SU-DHL-6 (cell line): ENCODE results near the gene WWC1.

Experiments
- H2AFZ ChIP-seq: fragments of 200-600 bp; sonication (generic); 2 replicates; pipeline ENCODE4 v1.6.1; 2014; ENCODE audit warnings: low read depth, mild to moderate bottlenecking, moderate library complexity, mixed read lengths, antibody characterized with exemption, low read length; ENCODE audit not compliant: severe bottlenecking
- H3F3A ChIP-seq: fragments of 200-600 bp; shearing (Covaris generic); 2 replicates; pipeline ENCODE4 v1.6.0; 2016; ENCODE audit warnings: antibody characterized with exemption, mild to moderate bottlenecking; ENCODE audit not compliant: insufficient read depth
- H3K27ac ChIP-seq: fragments of 200-600 bp; sonication (generic); 2 replicates; pipeline ENCODE4 v1.5.1; 2016; ENCODE audit warnings: low read depth, mild to moderate bottlenecking, low read length, moderate library complexity, mixed read lengths
- H3K27me3 ChIP-seq: fragments of 200-600 bp; sonication (generic), shearing (Covaris generic); 2 replicates; pipeline ENCODE4 v1.6.0; 2014; ENCODE audit warnings: mild to moderate bottlenecking, low read length
- H3K36me3 ChIP-seq: fragments of 200-600 bp; sonication (generic); 2 replicates; pipeline ENCODE4 v1.6.1; 2014; ENCODE audit warnings: mild to moderate bottlenecking, low read length, mixed read lengths
- H3K4me2 ChIP-seq: fragments of 300-600, 200-600 bp; shearing (Covaris generic), sonication (generic); 2 replicates; pipeline ENCODE4 v1.6.0; 2014; ENCODE audit warnings: low read length, low read depth, mild to moderate bottlenecking; ENCODE audit not compliant: poor library complexity, severe bottlenecking
- H3K4me3 ChIP-seq: fragments of 200-600 bp; sonication (generic); 2 replicates; pipeline ENCODE4 v1.5.1; 2014; ENCODE audit warnings: antibody characterized with exemption, low read length, mild to moderate bottlenecking, mixed read lengths; ENCODE audit not compliant: insufficient read depth, poor library complexity, severe bottlenecking
- H3K79me2 ChIP-seq: fragments of 200-600 bp; sonication (generic); 2 replicates; pipeline ENCODE4 v1.6.1; 2014; ENCODE audit warnings: mild to moderate bottlenecking, low read length, moderate library complexity; ENCODE audit not compliant: insufficient read depth
- H3K9ac ChIP-seq: fragments of 200-600 bp; sonication (generic); 2 replicates; pipeline ENCODE4 v1.7.0; 2014; ENCODE audit warnings: mild to moderate bottlenecking, low read length
- H3K9me2 ChIP-seq: fragments of 200-600 bp; sonication (generic); replicated peaks from 2 replicates; pipeline ENCODE4 v1.6.1; 2014; ENCODE audit warnings: low read length; ENCODE audit not compliant: insufficient read depth
- H3K9me3 ChIP-seq: fragments of 200-600 bp; sonication (generic); 2 replicates; pipeline ENCODE4 v1.6.1; 2014; ENCODE audit warnings: low read length, mixed read lengths; ENCODE audit not compliant: insufficient read depth
- H4K20me1 ChIP-seq: fragments of 200-600 bp; sonication (generic); 2 replicates; pipeline ENCODE4 v1.6.1; 2014; ENCODE audit warnings: low read depth, mild to moderate bottlenecking, antibody characterized with exemption, low read length, moderate library complexity, mixed read lengths
- CTCF ChIP-seq: fragments of 200-600 bp; sonication (generic); IDR thresholded peaks from one replicate; pipeline ENCODE4 v1.5.1; 2017; ENCODE audit warnings: antibody characterized with exemption, mild to moderate bottlenecking, low read length, moderate library complexity; ENCODE audit not compliant: insufficient read depth, poor library complexity, severe bottlenecking
- EZH2phosphoT487 ChIP-seq: fragments of 200-600 bp; sonication (generic), shearing (Covaris generic); conservative IDR thresholded peaks from 2 replicates; pipeline ENCODE4 v1.6.1; 2018; ENCODE audit warnings: mild to moderate bottlenecking, antibody characterized with exemption, low read length, moderate library complexity, mixed read lengths

The WWC1 gene

GRCh38 chr5:168364750-168365550, 73.5 kb downstream of the WWC1 start:
- TF ChIP-seq CTCF (no peak), EZH2phosphoT487 (no peak)
- Histone ChIP-seq H2AFZ (no peak overlapping the region), H3K36me3 (no peaks in the 10 kb centered on the region), H3K4me2 (no peak overlapping the region), H3K9me3 (no peaks in the 10 kb centered on the region), H3K9me2 (no peaks in the 10 kb centered on the region), H3F3A (no peaks in the 10 kb centered on the region), H3K27ac (no peak overlapping the region), H4K20me1 (no peaks in the 10 kb centered on the region), H3K79me2 (no peaks in the 10 kb centered on the region), H3K4me3 (no peak overlapping the region), H3K9ac (no peak overlapping the region), H3K27me3 (no peaks in the 10 kb centered on the region)

- Histone ChIP-seq H3F3A (no peaks in the 10 kb centered on the region), H3K27me3 (no peaks in the 10 kb centered on the region), H3K4me2 (no peak overlapping the region), H3K9ac (no peak overlapping the region), H3K9me3 (no peaks in the 10 kb centered on the region), H3K27ac (no peak overlapping the region), H3K36me3 (no peaks in the 10 kb centered on the region), H3K79me2 (no peaks in the 10 kb centered on the region), H3K9me2 (no peaks in the 10 kb centered on the region), H4K20me1 (no peaks in the 10 kb centered on the region), H2AFZ (no peak overlapping the region), H3K4me3 (no peak overlapping the region)
- no peak for TF ChIP-seq EZH2phosphoT487
- no peak for TF ChIP-seq CTCF
Measured at GRCh38 chr5:168365581-168366081, 74.2 kb downstream of the WWC1 start.

- no peak for TF ChIP-seq CTCF
- TF ChIP-seq EZH2phosphoT487: no peak
Measured at GRCh38 chr5:168366116-168366515, 74.7 kb downstream of the WWC1 start.

More at GRCh38 chr5:168366116-168366515, 74.7 kb downstream of the WWC1 start:
- Histone ChIP-seq H3K4me2 (no peak overlapping the region), H3K9me3 (no peaks in the 10 kb centered on the region), H3K36me3 (no peaks in the 10 kb centered on the region), H2AFZ (no peak overlapping the region), H4K20me1 (no peaks in the 10 kb centered on the region), H3K9ac (no peak overlapping the region), H3K27ac (no peak overlapping the region), H3K9me2 (no peaks in the 10 kb centered on the region), H3K4me3 (no peak overlapping the region), H3K79me2 (no peaks in the 10 kb centered on the region), H3F3A (no peaks in the 10 kb centered on the region), H3K27me3 (no peaks in the 10 kb centered on the region)
